Measurements from ENCODE around the gene ABCA3.

Gene ABCA3

GRCh38 chr16:2230376-2230775 lies 110.2 kb downstream of the ABCA3 start:
- H3K4me2 ChIP-seq (ENCODE audit: low read length) = no peak overlapping the region
- H3K4me3 ChIP-seq (ENCODE audit: low read depth, low read length, poor library complexity, severe bottlenecking) = no peak overlapping the region
- H3K27me3 ChIP-seq (ENCODE audit: insufficient read depth, low read length) = no peaks in the 10 kb centered on the region
- peaks cover 73% of the 10 kb centered on the region for H3K36me3 ChIP-seq (ENCODE audit: insufficient read depth, low read length)
- H4K20me1 ChIP-seq (ENCODE audit: insufficient read depth, low read length) = no peaks in the 10 kb centered on the region
- H3K9ac ChIP-seq (ENCODE audit: low read length) = no peak overlapping the region
- H3K9me2 ChIP-seq (ENCODE audit: low read depth, low read length) = no peaks in the 10 kb centered on the region
- H3K4me1 ChIP-seq (ENCODE audit: insufficient read depth, low read length, severe bottlenecking) = peaks cover 12% of the 10 kb centered on the region
- no peak for TF ChIP-seq EZH2 (IDR thresholded peaks at IDR 0.05; ENCODE audit: borderline replicate concordance, low read length)
- TF ChIP-seq CTCF (IDR thresholded peaks at IDR 0.05; ENCODE audit: low read length) = no peak
- peaks cover 5% of the 10 kb centered on the region for H3K79me2 ChIP-seq (ENCODE audit: insufficient read depth, low read length)
- H2AFZ ChIP-seq (ENCODE audit: low read length) = no peak overlapping the region
- no peaks in the 10 kb centered on the region for H3K9me3 ChIP-seq (ENCODE audit: low read length)
- no peak overlapping the region for H3K27ac ChIP-seq (ENCODE audit: low read depth, low read length, poor library complexity, severe bottlenecking)
- H3F3A ChIP-seq (ENCODE audit: insufficient read depth, low read length) = 0 out of 2 replicates have a peak, but pooled peaks cover 3% of the 10 kb centered on the region

GRCh38 chr16:2229632-2230250 lies 110.8 kb downstream of the ABCA3 start:
- Histone ChIP-seq H3K27ac (ENCODE audit: low read depth, low read length, poor library complexity, severe bottlenecking) (no peak overlapping the region), H3K9me2 (ENCODE audit: low read depth, low read length) (no peaks in the 10 kb centered on the region), H3K79me2 (ENCODE audit: insufficient read depth, low read length) (peaks cover 11% of the 10 kb centered on the region), H3F3A (ENCODE audit: insufficient read depth, low read length) (0 out of 2 replicates have a peak, but pooled peaks cover 3% of the 10 kb centered on the region), H3K27me3 (ENCODE audit: insufficient read depth, low read length) (no peaks in the 10 kb centered on the region), H3K4me3 (ENCODE audit: low read depth, low read length, poor library complexity, severe bottlenecking) (no peak overlapping the region), H3K4me2 (ENCODE audit: low read length) (no peak overlapping the region), H3K36me3 (ENCODE audit: insufficient read depth, low read length) (peaks cover 66% of the 10 kb centered on the region), H4K20me1 (ENCODE audit: insufficient read depth, low read length) (no peaks in the 10 kb centered on the region), H3K4me1 (ENCODE audit: insufficient read depth, low read length, severe bottlenecking) (peaks cover 19% of the 10 kb centered on the region), H3K9ac (ENCODE audit: low read length) (no peak overlapping the region), H3K9me3 (ENCODE audit: low read length) (no peaks in the 10 kb centered on the region), H2AFZ (ENCODE audit: low read length) (no peak overlapping the region)
- no peak for TF ChIP-seq CTCF (IDR thresholded peaks at IDR 0.05; ENCODE audit: low read length)
- no peak for TF ChIP-seq EZH2 (IDR thresholded peaks at IDR 0.05; ENCODE audit: borderline replicate concordance, low read length)

- Histone ChIP-seq H3K27me3 (ENCODE audit: insufficient read depth, low read length) (no peaks in the 10 kb centered on the region), H3K4me3 (ENCODE audit: low read depth, low read length, poor library complexity, severe bottlenecking) (no peak overlapping the region), H3K4me1 (ENCODE audit: insufficient read depth, low read length, severe bottlenecking) (peaks cover 21% of the 10 kb centered on the region), H3K36me3 (ENCODE audit: insufficient read depth, low read length) (peaks cover 60% of the 10 kb centered on the region), H3K27ac (ENCODE audit: low read depth, low read length, poor library complexity, severe bottlenecking) (no peak overlapping the region), H2AFZ (ENCODE audit: low read length) (no peak overlapping the region), H3F3A (ENCODE audit: insufficient read depth, low read length) (no peaks in the 10 kb centered on the region), H4K20me1 (ENCODE audit: insufficient read depth, low read length) (no peaks in the 10 kb centered on the region), H3K4me2 (ENCODE audit: low read length) (no peak overlapping the region), H3K79me2 (ENCODE audit: insufficient read depth, low read length) (peaks cover 17% of the 10 kb centered on the region), H3K9ac (ENCODE audit: low read length) (no peak overlapping the region), H3K9me3 (ENCODE audit: low read length) (no peaks in the 10 kb centered on the region), H3K9me2 (ENCODE audit: low read depth, low read length) (no peaks in the 10 kb centered on the region)
- no peak for TF ChIP-seq EZH2 (IDR thresholded peaks at IDR 0.05; ENCODE audit: borderline replicate concordance, low read length)
- TF ChIP-seq CTCF (IDR thresholded peaks at IDR 0.05; ENCODE audit: low read length) = no peak
These were observed 111.4 kb downstream of the ABCA3 start for GRCh38 chr16:2229091-2229490.

Measured in OCI-LY1 (cell line).